Stimulated activated CD4-positive, alpha-beta T cell treated with anti-CD3 and anti-CD28 coated beads, TNF-alpha, amount 100 ng/mL, for 24 hours (primary cell): ENCODE results near the gene SUMO4.

Experiments used
- DNase-seq, 3 experiments: peaks; one replicate each; pipeline ENCODE4 v3.0.0-alpha.2; 2020; ENCODE audit warnings: low read depth in 3 of 3

The SUMO4 gene

GRCh38 chr6:149389509-149390297 is 10.4 kb upstream of the SUMO4 start:
- DNase-seq: no peak

GRCh38 chr6:149392093-149392492 is 8.0 kb upstream of the SUMO4 start:
- no peak for DNase-seq

- no peak for DNase-seq
Measured at GRCh38 chr6:149392535-149392934, 7.5 kb upstream of the SUMO4 start.

GRCh38 chr6:149393002-149393679 is 6.9 kb upstream of the SUMO4 start:
- DNase-seq: no peak

- no peak for DNase-seq
Measured at GRCh38 chr6:149395185-149395584, 4.9 kb upstream of the SUMO4 start.

GRCh38 chr6:149397384-149397783 is 2.7 kb upstream of the SUMO4 start:
- no peak for DNase-seq

GRCh38 chr6:149403534-149403933 is 3.5 kb downstream of the SUMO4 start:
- DNase-seq: no peak

- no peak for DNase-seq
Measured at GRCh38 chr6:149405823-149406765, 6.0 kb downstream of the SUMO4 start.

GRCh38 chr6:149409617-149410016 is 9.6 kb downstream of the SUMO4 start:
- DNase-seq: no peak

GRCh38 chr6:149410557-149410956 is 10.5 kb downstream of the SUMO4 start:
- no peak for DNase-seq

GRCh38 chr6:149414009-149414408 is 13.9 kb downstream of the SUMO4 start:
- no peak for DNase-seq

GRCh38 chr6:149414821-149415220 is 14.8 kb downstream of the SUMO4 start:
- DNase-seq: no peak

GRCh38 chr6:149419696-149420404 is 19.8 kb downstream of the SUMO4 start:
- no peak for DNase-seq

GRCh38 chr6:149421132-149421531 is 21.1 kb downstream of the SUMO4 start:
- DNase-seq: no peak

- DNase-seq: no peak
Measured at GRCh38 chr6:149422581-149422980, 22.5 kb downstream of the SUMO4 start.

- no peak for DNase-seq
Measured at GRCh38 chr6:149423964-149424440, 23.9 kb downstream of the SUMO4 start.

GRCh38 chr6:149425224-149425623 is 25.2 kb downstream of the SUMO4 start:
- no peak for DNase-seq

GRCh38 chr6:149425754-149426153 is 25.7 kb downstream of the SUMO4 start:
- DNase-seq: no peak

- no peak for DNase-seq
Measured at GRCh38 chr6:149428606-149429005, 28.5 kb downstream of the SUMO4 start.

GRCh38 chr6:149429427-149430360 is 29.6 kb downstream of the SUMO4 start:
- no peak for DNase-seq
